Type B pancreatic cell (in vitro differentiated cells): ENCODE measurements around the gene PLA2G2E. TPM values are rescaled to one million over a fixed set of nuclear protein-coding genes. Genes with fewer than 3 reads are reported as not detected.
"Not testable (repeated sequence)": the region's sequence is repeated elsewhere in the genome, so short reads cannot be mapped to it uniquely, and the experiment has no call there.

Experiments used
- DNase-seq: peaks from one replicate; pipeline ENCODE4 v3.0.0; 2021; ENCODE audit warnings: mixed read lengths; ENCODE audit not compliant: unreplicated experiment; ENCODE audit errors: extremely low spot score
- H3K27ac Mint-ChIP-seq: 2 replicates; pipeline ENCODE4 v1.8.0; 2021; ENCODE audit warnings: mild to moderate bottlenecking, mixed read lengths
- H3K27me3 Mint-ChIP-seq: 2 replicates; pipeline ENCODE4 v1.8.0; 2021; ENCODE audit warnings: mixed read lengths
- H3K36me3 Mint-ChIP-seq: 2 replicates; pipeline ENCODE4 v1.8.0; 2021; ENCODE audit warnings: mixed read lengths
- H3K4me1 Mint-ChIP-seq: one replicate; pipeline ENCODE4 v1.8.0; 2021; ENCODE audit warnings: mixed read lengths; ENCODE audit not compliant: unreplicated experiment
- H3K4me3 Mint-ChIP-seq: 2 replicates; pipeline ENCODE4 v1.8.0; 2021; ENCODE audit warnings: mild to moderate bottlenecking, mixed read lengths
- H3K9me3 Mint-ChIP-seq: 2 replicates; pipeline ENCODE4 v1.8.0; 2021; ENCODE audit warnings: mixed read lengths
- CTCF ChIP-seq: fragments of 200-600 bp; sonication (generic); conservative IDR thresholded peaks from 2 replicates; pipeline ENCODE4 v1.5.0; 2021; ENCODE audit warnings: antibody characterized with exemption, mild to moderate bottlenecking
- total RNA-seq: library from RNA; stranded (reverse); gene quantifications from 2 replicates; pipeline ENCODE4 v1.2.1, GENCODE V29; 2021; ENCODE audit warnings: low replicate concordance

PLA2G2E gene
- total RNA-seq, 1 donor from 2014 or later, result not detected

- H3K36me3 Mint-ChIP-seq, result no peaks in the 10 kb centered on the region
- no peak for TF ChIP-seq CTCF
- no peak for DNase-seq
These were observed 17.2 kb upstream of the PLA2G2E start for GRCh38 chr1:19940486-19941205.

GRCh38 chr1:19938472-19938871, 15.1 kb upstream of the PLA2G2E start:
- Mint-ChIP-seq H3K36me3 (no peaks in the 10 kb centered on the region), H3K27ac (no peak overlapping the region), H3K4me1 (no peaks in the 10 kb centered on the region), H3K27me3 (no peaks in the 10 kb centered on the region), H3K9me3 (peaks cover 3% of the 10 kb centered on the region), H3K4me3 (no peak overlapping the region)
- TF ChIP-seq CTCF, result no peak
- no peak for DNase-seq

More at GRCh38 chr1:19940486-19941205, 17.2 kb upstream of the PLA2G2E start:
- peak overlapping the region; percentile 29 for H3K27ac Mint-ChIP-seq
- no peaks in the 10 kb centered on the region for H3K27me3 Mint-ChIP-seq
- no peaks in the 10 kb centered on the region for H3K4me1 Mint-ChIP-seq
- peaks cover 3% of the 10 kb centered on the region for H3K9me3 Mint-ChIP-seq
- H3K4me3 Mint-ChIP-seq, result no peak overlapping the region

- TF ChIP-seq CTCF, result no peak
- Mint-ChIP-seq H3K9me3 (peaks cover 10% of the 10 kb centered on the region), H3K4me1 (no peaks in the 10 kb centered on the region), H3K36me3 (peaks cover 4% of the 10 kb centered on the region), H3K4me3 (no peak overlapping the region), H3K27ac (no peak overlapping the region), H3K27me3 (no peaks in the 10 kb centered on the region)
- no peak for DNase-seq
These were observed 12.8 kb upstream of the PLA2G2E start for GRCh38 chr1:19936061-19936750.

- Mint-ChIP-seq H3K36me3 (peaks cover 4% of the 10 kb centered on the region), H3K9me3 (peaks cover 14% of the 10 kb centered on the region), H3K4me1 (no peaks in the 10 kb centered on the region), H3K4me3 (no peak overlapping the region), H3K27me3 (no peaks in the 10 kb centered on the region), H3K27ac (no peak overlapping the region)
- no peak for TF ChIP-seq CTCF
- no peak for DNase-seq
These were observed 10.9 kb upstream of the PLA2G2E start for GRCh38 chr1:19934336-19934735.

- DNase-seq, result no peak
- no peak for TF ChIP-seq CTCF
- no peak overlapping the region for H3K4me3 Mint-ChIP-seq
- peaks cover 14% of the 10 kb centered on the region for H3K9me3 Mint-ChIP-seq
- peaks cover 4% of the 10 kb centered on the region for H3K36me3 Mint-ChIP-seq
- no peaks in the 10 kb centered on the region for H3K4me1 Mint-ChIP-seq
- H3K27ac Mint-ChIP-seq, result no peak overlapping the region
- no peaks in the 10 kb centered on the region for H3K27me3 Mint-ChIP-seq
These were observed 9.4 kb upstream of the PLA2G2E start for GRCh38 chr1:19932866-19933265.

- not testable (repeated sequence) for H3K27me3 Mint-ChIP-seq, H3K9me3 Mint-ChIP-seq, DNase-seq, H3K36me3 Mint-ChIP-seq, H3K4me3 Mint-ChIP-seq
- Mint-ChIP-seq H3K4me1 (peaks cover 12% of the 10 kb centered on the region), H3K27ac (peak overlapping the region; percentile 72)
These were observed 3.7 kb upstream of the PLA2G2E start for GRCh38 chr1:19927130-19927421.
